T-helper 22 cell (primary cell): ENCODE measurements around the gene CYTH2.

Experiments
- DNase-seq: peaks from one replicate; pipeline ENCODE4 v3.0.0-alpha.2; 2020; ENCODE audit warnings: low read depth

CYTH2 gene

GRCh38 chr19:48493718-48494401, 24.7 kb downstream of the CYTH2 start:
- DNase-seq, result no peak

- no peak for DNase-seq
Measured at GRCh38 chr19:48495396-48495795, 26.2 kb downstream of the CYTH2 start.

DNA sequence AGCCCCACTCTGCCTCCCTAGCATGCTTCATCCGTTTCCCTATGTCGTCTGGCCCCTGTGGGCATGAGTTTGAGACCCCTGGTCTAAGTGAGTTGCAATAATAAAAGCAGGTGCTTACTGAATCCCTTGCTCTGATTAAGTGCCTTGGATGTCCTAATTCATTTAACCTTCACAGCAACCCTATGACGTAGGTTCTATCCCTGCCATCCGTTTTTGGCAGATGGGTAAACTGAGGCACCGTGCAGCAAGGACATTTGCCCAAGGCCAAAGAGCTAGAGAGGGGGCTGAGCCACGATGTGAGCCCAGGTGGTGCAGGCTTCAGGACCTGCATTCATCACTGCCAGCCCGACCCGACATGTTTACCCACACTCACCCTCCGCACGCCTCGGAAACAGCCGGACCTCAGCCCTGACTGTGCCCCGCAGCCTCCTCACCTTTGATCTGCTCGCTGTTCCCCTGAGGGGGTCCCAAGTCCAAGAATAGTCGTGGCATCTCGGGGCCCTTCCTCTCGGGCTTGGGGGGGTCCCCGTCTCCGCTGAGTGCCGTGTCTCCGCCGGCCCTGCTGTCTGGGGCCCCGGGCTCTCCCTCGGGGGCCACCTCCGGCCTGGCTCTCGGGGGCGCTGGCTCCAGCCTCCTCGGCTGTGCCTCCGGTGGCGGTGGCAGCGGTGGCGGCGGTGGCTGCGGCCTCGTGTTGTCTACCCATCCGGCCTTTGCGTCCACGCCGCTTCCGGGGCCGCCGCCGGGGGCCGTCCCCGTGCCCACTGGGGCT, 28.0 kb downstream of the CYTH2 start:
- no peak for DNase-seq

GRCh38 chr19:48497728-48498594, 28.8 kb downstream of the CYTH2 start:
- no peak for DNase-seq

- DNase-seq, result no peak
Measured at GRCh38 chr19:48498595-48499311, 29.6 kb downstream of the CYTH2 start.

DNA sequence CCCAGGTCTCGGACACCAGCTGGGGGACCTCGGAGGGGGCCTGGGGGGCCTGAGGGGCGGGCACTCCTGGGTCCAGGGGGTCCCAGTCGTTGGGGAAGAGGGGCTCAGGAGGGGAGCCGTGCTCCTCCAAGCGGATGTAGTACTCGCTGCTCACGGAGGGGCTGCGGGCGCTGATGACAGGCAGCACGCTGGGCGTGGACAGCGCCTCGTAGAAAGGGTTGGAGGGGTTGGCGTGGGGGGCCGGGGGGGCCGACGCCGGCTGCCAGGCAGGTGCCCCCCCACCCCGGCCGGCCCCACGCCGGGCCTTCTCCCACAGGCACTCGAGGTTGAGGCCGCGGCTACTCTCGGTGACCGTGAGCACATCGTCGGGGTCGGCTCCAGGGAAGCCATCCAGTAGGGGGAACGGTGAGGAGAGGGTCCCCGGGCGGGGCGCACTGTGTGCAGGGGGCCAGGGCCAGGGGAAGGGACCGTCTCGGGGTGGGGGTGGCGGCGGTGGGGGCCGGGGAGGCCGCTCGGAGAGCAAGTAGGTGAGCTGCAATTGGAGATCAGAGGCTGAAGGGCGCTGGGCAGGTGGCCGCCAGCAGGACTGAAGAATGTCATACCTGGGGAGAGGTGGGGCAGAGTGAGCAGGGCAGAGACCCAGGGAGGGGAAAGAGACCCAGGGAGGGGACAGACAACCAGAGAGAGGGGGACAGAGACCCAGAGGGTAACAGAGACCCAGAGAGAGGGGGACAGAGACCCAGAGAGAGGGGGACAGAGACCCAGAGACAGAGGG, 30.3 kb downstream of the CYTH2 start:
- no peak for DNase-seq

- DNase-seq, result no peak
Measured at GRCh38 chr19:48500830-48501493, 31.8 kb downstream of the CYTH2 start.

- DNase-seq, result peak; percentile 74
Measured at GRCh38 chr19:48501494-48502349, 32.6 kb downstream of the CYTH2 start.

DNA sequence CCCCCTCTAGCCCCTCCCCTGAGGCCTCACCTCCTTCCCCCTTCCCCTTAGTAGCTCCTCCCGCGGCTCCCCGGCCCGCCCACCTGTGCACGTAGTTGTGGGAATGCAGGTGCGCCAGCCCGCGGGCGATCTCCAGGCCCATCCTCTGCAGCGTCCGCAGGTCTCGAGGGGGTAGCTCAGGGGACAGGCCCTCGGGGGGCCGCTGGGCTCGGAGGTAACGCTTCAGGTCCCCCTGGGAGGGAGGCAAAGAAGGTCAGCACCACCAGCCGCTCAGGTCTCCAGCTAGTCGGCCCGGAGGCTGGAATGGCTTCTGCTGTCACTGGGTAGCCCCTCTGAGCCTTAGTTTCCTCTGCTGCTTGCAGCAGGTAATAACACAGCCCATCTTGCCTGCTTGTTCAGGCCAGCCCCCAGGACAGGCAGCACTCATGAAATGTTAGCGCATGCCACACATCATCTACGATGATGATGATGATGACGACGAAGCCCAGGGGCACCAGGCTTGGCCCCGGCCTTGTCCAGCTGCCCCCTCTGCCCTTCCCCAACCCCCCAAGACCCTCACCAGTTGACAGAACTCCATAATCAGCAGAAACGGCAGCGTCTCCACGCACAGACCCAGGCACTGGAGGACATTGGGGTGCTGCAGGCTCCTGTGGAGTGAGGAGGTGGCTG, 33.3 kb downstream of the CYTH2 start:
- DNase-seq, result no peak

DNA sequence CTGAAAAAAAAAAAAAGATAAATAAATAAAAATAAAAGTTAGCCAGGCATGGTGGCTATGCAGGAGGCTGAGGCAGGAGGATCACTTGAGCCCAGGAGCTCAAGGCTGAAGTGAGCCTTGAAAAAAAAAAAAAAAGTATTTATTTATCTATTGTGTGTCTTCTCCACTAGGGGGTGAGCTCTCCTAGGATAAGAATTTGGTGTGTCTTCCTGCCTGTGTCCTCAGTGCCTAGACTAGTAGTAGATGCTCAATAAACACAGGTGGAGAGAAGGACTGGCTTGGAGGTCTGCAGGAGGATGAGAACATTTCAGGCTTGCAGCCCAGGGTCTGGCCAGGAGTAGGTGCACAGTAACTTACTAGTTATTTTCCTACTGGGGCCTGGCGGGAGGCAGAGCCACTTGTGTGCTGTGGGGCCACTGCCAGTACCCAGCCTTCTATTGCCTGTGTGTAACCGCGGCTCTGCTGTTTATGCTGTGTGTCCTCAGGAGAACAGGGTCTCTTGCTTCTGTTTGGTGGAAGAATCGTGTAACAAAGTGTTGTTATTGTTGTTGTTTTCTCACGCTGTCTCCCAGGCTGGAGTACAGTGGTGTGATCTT, 37.1 kb downstream of the CYTH2 start:
- no peak for DNase-seq

DNA sequence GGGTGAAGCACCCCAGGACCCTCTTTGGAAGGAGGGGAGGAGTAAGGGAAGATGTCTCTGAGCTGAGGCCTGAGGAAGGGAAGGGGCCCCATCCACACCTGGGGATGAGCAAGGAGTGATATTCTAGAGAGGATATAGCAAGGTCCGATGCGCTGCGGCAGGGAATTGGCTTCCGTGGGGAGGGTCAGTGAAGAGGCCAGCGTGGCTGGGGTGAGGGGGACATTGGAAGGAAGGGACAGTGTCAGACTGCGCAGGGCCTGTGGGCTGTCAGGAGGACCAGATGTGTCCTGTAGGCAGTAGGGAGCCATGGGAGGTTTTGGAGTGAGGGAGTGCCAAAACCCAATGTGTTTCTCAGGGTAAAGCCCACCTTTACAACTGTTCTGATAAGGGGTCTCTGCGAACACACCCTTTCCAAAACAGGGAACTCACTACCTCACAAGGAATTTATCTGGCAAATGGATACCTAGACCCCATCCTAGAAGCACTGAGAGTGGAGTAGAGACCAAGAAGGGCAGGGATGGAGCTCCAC, 38.8 kb downstream of the CYTH2 start:
- DNase-seq, result no peak

DNA sequence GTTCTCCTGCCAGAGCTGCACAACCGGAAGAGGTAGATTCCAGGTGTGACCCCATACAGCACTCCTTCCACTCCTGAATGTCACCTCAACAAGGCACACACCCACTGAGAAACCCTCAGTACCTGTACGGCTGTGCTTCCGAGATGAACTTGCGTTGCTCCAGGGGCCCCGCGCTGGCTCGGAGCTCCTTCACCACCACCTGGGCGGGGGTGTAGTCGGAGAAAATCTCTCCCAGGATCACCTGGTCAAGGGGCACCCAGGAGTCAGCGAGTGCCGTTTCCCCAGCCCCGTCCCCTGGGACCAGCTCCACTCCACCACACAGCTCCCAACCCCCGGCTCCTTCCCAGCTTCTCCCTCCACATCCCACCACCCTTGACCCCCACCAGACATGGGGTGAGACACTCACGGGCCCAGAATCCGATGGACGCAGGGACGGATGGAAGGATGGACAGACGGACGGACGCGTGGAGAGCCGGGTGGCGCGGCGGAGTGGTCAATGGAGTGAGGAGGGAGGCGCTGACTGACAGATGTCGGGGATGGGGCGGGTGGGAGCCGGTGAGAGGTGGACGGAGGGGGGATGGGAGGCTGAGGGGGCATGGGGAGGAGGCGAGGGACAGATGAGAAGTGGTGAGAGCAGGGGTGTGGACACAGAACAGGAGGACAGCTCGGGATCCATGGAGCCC, 39.7 kb downstream of the CYTH2 start:
- no peak for DNase-seq

DNA sequence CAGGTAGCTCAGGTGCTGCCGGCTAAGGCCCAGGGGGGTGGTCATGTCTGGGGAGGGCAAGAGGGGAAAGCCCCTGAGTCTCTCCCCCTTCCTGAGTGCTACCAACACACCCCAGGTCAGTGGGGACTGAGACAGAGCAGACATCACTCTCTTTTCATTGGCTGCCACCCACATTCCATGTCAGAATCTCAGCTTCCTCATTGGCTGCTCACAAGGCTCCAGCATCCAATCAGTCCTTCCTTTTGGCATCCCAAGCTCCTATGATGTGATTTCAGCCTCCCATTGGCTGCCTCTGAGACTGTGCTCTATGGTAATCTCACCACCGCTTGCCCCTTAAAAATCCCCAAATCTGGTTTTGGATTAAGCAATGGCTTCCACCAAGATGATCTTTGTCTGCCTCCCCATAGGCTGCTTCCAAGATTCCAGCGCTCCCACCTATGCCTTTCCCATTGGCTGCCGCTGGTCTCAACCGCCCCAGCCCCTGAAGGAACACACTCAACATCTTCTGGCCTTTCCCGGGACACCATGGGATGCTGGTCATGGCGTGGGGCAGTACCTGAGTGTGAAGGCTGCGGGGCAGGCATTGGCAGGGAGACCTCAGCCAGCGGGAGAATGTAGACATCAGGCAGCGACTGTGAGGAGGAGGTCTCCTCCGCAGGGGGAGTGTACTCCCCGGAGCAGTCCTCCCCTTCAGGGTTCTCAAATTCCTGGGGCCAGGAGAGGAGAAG, 40.5 kb downstream of the CYTH2 start:
- no peak for DNase-seq

DNA sequence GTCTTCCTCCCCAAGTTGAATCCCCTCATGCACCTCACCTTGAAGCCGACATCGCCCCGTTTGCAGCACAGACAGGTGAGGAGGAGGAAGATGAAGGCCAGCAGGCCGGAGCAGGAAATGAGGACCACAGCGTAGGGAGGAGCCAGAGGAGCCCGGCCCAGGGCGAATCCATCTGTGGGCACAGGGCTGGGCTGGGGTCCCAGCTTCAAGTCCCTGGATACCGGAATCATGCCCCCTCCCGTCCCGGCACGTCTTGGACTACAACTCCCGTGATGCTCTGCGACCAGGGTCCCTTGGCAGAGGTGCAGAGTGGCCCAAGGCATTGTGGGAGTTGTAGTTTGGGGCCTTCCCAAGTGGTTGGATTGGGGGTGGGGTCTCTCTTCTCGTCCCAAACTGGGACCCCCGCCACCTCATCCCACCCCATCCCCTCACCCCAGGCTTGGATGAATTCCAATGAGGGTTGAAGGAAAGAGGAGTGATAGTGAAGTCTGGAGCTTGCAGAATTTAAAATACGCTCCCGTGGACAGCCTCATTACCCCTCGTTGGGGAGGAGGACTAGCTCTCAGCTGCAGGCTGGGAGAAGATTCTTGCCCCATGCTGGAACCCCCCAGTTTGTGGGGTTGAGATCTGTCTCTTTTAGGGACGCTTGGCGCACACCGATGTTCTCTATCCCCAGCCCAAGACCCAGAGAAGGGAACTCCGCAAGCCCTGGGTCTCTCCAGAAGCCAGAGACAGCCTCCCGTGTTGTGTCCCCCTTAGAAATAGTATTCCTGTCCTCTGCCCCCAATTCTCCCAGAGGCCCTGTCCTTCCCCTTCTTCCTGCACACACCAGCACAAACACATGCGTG, 41.5 kb downstream of the CYTH2 start:
- DNase-seq, result peak; percentile 62

DNA sequence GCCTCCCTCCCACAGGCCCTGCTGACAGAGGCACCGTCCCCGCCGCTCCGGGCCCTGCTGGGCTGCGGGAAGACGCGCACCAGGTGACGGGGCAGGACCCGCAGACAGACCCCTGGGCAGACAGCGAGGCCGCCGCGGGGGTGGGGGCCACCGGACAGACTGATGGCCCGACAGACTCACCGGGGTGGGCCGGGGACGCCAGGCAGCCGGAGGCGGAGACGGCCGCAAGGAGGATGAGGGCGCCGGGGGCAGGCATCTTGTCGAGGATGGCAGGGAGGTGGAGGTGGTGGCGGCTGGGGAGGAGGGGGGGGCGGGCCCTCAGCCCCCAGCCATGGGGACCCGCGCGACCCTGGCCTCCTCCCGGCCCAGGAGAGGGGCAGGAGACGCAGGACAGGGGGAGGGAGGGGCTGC, 42.2 kb downstream of the CYTH2 start:
- no peak for DNase-seq

- DNase-seq, result peak; percentile 85
Measured at GRCh38 chr19:48511800-48512503, 42.8 kb downstream of the CYTH2 start, which contains the start of gene LMTK3. LMTK3 (minus strand) TSS chr19:48511835; CDS start chr19:48511576, 259 bp downstream.
